Measurements from ENCODE around the gene CAB39.
A peak's percentile ranks its signal among the peaks of the same experiment; 100 is the strongest.

Gene CAB39

GRCh38 chr2:230807729-230808128 is 95.1 kb downstream of the CAB39 start:
- DNase-seq (ENCODE audit: low read depth), result no peak
- no peak overlapping the region for H3K4me3 ChIP-seq (replicated peaks; ENCODE audit: low read depth, low read length)
- TF ChIP-seq CTCF (IDR thresholded peaks at IDR 0.05; ENCODE audit: low read length, missing control alignments), result no peak

- DNase-seq (ENCODE audit: low read depth), result no peak
- no peak for TF ChIP-seq CTCF (IDR thresholded peaks at IDR 0.05; ENCODE audit: low read length, missing control alignments)
Measured at GRCh38 chr2:230809015-230809414, 96.4 kb downstream of the CAB39 start.

GRCh38 chr2:230809677-230810251 is 97.1 kb downstream of the CAB39 start:
- no peak for DNase-seq (ENCODE audit: low read depth)
- no peak overlapping the region for H3K4me3 ChIP-seq (replicated peaks; ENCODE audit: low read depth, low read length)
- peak; percentile 37 for TF ChIP-seq CTCF (IDR thresholded peaks at IDR 0.05; ENCODE audit: low read length, missing control alignments)

More at GRCh38 chr2:230809015-230809414, 96.4 kb downstream of the CAB39 start:
- H3K4me3 ChIP-seq (replicated peaks; ENCODE audit: low read depth, low read length), result no peak overlapping the region

GRCh38 chr2:230811508-230811907 is 98.9 kb downstream of the CAB39 start:
- DNase-seq (ENCODE audit: low read depth), result peak; percentile 79
- TF ChIP-seq CTCF (IDR thresholded peaks at IDR 0.05; ENCODE audit: low read length, missing control alignments), result no peak
- H3K4me3 ChIP-seq (replicated peaks; ENCODE audit: low read depth, low read length), result no peak overlapping the region

GRCh38 chr2:230812033-230812432 is 99.4 kb downstream of the CAB39 start:
- DNase-seq (ENCODE audit: low read depth), result no peak
- no peak overlapping the region for H3K4me3 ChIP-seq (replicated peaks; ENCODE audit: low read depth, low read length)
- no peak for TF ChIP-seq CTCF (IDR thresholded peaks at IDR 0.05; ENCODE audit: low read length, missing control alignments)

- no peak overlapping the region for H3K4me3 ChIP-seq (replicated peaks; ENCODE audit: low read depth, low read length)
- peak; percentile 61 for DNase-seq (ENCODE audit: low read depth)
- peak; percentile 64 for TF ChIP-seq CTCF (IDR thresholded peaks at IDR 0.05; ENCODE audit: low read length, missing control alignments)
Measured at GRCh38 chr2:230814616-230815015, 102.0 kb downstream of the CAB39 start.

GRCh38 chr2:230815088-230815487 is 102.4 kb downstream of the CAB39 start:
- no peak for TF ChIP-seq CTCF (IDR thresholded peaks at IDR 0.05; ENCODE audit: low read length, missing control alignments)
- no peak for DNase-seq (ENCODE audit: low read depth)
- H3K4me3 ChIP-seq (replicated peaks; ENCODE audit: low read depth, low read length), result no peak overlapping the region

Data from fibroblast of pulmonary artery (primary cell).